Right lobe of liver (tissue), 4 donors: ENCODE results near the gene RAB42.
A peak's percentile ranks its signal among the peaks of the same experiment; 100 is the strongest.

ENCODE experiments used
- POLR2A ChIP-seq: fragments of 450-650 bp; IDR thresholded peaks from one replicate; pipeline ENCODE4 v1.6.1; 2017; ENCODE audit warnings: antibody characterized with exemption, mild to moderate bottlenecking
- TF ChIP-seq, protein P1 (sequence below), 4 donors: fragments of 200-600 bp in 3 of 4; fragments of 450-650 bp in 1 of 4; IDR thresholded peaks; one replicate each; pipeline versions ENCODE4 v1.5.1 to v1.8.0; 2016 to 2022; ENCODE audit warnings: antibody characterized with exemption in 4 of 4, mild to moderate bottlenecking in 2 of 4
- donor health status: DM: no; HTN: no; CAD: no.
- donor health status: DM: no; HTN: no; CAD: no.
- donor health status: DM: no; HTN: yes; CAD: no.

DNA sequence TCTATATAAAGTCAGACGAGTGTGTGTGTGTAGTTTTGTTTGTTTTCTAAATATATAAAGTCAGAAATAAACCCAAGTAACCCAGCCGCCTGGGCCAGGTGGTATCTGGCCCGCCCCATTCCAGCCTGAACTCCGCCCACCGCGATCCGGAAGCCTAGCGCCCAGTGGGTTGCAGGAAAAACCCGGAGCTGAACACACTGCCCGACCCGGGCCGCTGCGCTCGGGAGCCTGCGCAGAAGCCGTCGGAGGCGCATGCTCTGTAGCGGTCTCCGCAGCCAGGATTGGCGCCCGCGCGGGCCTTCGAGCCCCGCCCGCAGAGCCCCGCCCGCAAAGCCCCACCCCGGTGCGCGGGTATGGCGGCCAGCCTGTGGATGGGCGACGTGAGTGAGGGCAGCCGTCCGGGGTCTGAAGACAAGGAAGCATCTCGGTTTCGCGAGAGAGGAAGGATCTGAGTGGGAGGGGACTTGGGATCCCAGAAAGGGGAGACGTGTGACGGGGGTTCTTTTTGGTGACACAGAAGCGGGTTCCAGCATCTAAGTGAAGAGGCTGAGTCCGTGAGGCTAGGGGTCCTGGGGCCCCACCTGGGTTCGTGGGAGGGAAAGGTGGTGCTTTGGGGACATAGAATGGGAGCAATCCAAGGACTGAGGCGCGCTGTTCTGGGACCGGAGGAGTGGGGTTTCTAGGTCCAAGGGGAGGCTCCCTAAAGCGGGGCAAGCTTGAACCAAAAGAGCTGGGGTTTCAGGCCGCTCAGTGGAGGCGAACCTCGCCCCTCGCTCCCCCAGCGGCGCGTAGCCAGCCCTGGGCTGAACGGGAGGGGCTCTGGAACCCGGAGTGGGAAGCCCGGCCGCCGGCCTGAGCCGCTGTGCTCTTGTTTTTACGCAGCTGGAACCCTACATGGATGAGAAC is 39.1 kb upstream of the RAB42 start, which contains the start of gene TRNAU1AP:
- TF ChIP-seq, protein P1, sequence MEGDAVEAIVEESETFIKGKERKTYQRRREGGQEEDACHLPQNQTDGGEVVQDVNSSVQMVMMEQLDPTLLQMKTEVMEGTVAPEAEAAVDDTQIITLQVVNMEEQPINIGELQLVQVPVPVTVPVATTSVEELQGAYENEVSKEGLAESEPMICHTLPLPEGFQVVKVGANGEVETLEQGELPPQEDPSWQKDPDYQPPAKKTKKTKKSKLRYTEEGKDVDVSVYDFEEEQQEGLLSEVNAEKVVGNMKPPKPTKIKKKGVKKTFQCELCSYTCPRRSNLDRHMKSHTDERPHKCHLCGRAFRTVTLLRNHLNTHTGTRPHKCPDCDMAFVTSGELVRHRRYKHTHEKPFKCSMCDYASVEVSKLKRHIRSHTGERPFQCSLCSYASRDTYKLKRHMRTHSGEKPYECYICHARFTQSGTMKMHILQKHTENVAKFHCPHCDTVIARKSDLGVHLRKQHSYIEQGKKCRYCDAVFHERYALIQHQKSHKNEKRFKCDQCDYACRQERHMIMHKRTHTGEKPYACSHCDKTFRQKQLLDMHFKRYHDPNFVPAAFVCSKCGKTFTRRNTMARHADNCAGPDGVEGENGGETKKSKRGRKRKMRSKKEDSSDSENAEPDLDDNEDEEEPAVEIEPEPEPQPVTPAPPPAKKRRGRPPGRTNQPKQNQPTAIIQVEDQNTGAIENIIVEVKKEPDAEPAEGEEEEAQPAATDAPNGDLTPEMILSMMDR (IDR thresholded peaks at IDR 0.05), result no peak
- TF ChIP-seq POLR2A, result peak; percentile 47
